Endodermal cell (in vitro differentiated cells): Measurements from ENCODE around the gene MTG1. TPM values are rescaled to one million over a fixed set of nuclear protein-coding genes. Genes with fewer than 3 reads are reported as not detected.

Source experiments
- DNase-seq: peaks from one replicate; pipeline ENCODE4 v3.0.0-alpha.2; 2017
- H3K27ac ChIP-seq: 2 replicates; pipeline ENCODE4 v1.5.1; 2013; ENCODE audit warnings: mild to moderate bottlenecking, low read depth, low read length, moderate library complexity
- H3K27me3 ChIP-seq: 2 replicates; pipeline ENCODE4 v1.6.1; 2013; ENCODE audit warnings: mild to moderate bottlenecking, low read length, moderate library complexity; ENCODE audit not compliant: insufficient read depth, control insufficient read depth, poor library complexity, severe bottlenecking
- H3K36me3 ChIP-seq: 2 replicates; pipeline ENCODE4 v1.7.0; 2013; ENCODE audit warnings: mild to moderate bottlenecking, low read length, moderate library complexity; ENCODE audit not compliant: control insufficient read depth, insufficient read depth
- H3K4me1 ChIP-seq: one replicate; pipeline ENCODE4 v1.7.0; 2013; ENCODE audit warnings: low read length; ENCODE audit not compliant: control insufficient read depth, insufficient read depth
- H3K4me3 ChIP-seq: 2 replicates; pipeline ENCODE4 v1.5.1; 2013; ENCODE audit warnings: mild to moderate bottlenecking, low read length, moderate library complexity
- H3K9ac ChIP-seq: 2 replicates; pipeline ENCODE4 v1.6.1; 2013; ENCODE audit warnings: mild to moderate bottlenecking, low read length, moderate library complexity; ENCODE audit not compliant: poor library complexity, severe bottlenecking; ENCODE audit errors: extremely low read depth
- H3K9me3 ChIP-seq: 2 replicates; pipeline ENCODE4 v1.6.1; 2013; ENCODE audit warnings: mild to moderate bottlenecking, low read length, moderate library complexity; ENCODE audit not compliant: control insufficient read depth
- H3K27ac Mint-ChIP-seq: 2 replicates; pipeline ENCODE4 v1.8.0; 2020; ENCODE audit warnings: mixed read lengths
- H3K27me3 Mint-ChIP-seq: 2 replicates; pipeline ENCODE4 v1.8.0; 2021; ENCODE audit warnings: mild to moderate bottlenecking, mixed read lengths; ENCODE audit not compliant: insufficient read depth
- H3K36me3 Mint-ChIP-seq: 2 replicates; pipeline ENCODE4 v1.8.0; 2020; ENCODE audit warnings: low read depth, mixed read lengths
- H3K4me1 Mint-ChIP-seq: 2 replicates; pipeline ENCODE4 v1.8.0; 2020; ENCODE audit warnings: mixed read lengths
- H3K4me3 Mint-ChIP-seq: 2 replicates; pipeline ENCODE4 v1.8.0; 2020; ENCODE audit warnings: mild to moderate bottlenecking, moderate library complexity, mixed read lengths
- H3K9me3 Mint-ChIP-seq: 2 replicates; pipeline ENCODE4 v1.8.0; 2020; ENCODE audit warnings: mild to moderate bottlenecking, mixed read lengths
- WGBS, 2 experiments: methylation state at CpG; one replicate each; pipeline versions ENCODE4 v1.1.5 to v1.1.7; 2013; ENCODE audit warnings: missing lambda C conversion rate in 2 of 2, mixed read lengths in 1 of 2; ENCODE audit not compliant: insufficient coverage in 1 of 2, insufficient read length in 1 of 2; 5-methylcytosine and 5-hydroxymethylcytosine counted together
- total RNA-seq, 2 donors: library from RNA; stranded (reverse); fragmentation: NEBNext Ultra II Directional in 1 of 2; extraction: Animal tissue kit (Norgen Biotek cat#: 25700) in 1 of 2; gene quantifications; 2 replicates in 1 of 2; 3 replicates in 1 of 2; pipeline ENCODE4 v1.2.1, GENCODE V29; 2021
- TF ChIP-seq, protein P1 (sequence below): fragments of 200-600 bp; sonication (generic); conservative IDR thresholded peaks from 2 replicates; pipeline ENCODE4 v1.5.0; 2021; ENCODE audit warnings: antibody characterized with exemption, mild to moderate bottlenecking

Gene MTG1
- total RNA-seq, 2 donors from 2014 or later = 71.3 to 86.0 TPM

DNA sequence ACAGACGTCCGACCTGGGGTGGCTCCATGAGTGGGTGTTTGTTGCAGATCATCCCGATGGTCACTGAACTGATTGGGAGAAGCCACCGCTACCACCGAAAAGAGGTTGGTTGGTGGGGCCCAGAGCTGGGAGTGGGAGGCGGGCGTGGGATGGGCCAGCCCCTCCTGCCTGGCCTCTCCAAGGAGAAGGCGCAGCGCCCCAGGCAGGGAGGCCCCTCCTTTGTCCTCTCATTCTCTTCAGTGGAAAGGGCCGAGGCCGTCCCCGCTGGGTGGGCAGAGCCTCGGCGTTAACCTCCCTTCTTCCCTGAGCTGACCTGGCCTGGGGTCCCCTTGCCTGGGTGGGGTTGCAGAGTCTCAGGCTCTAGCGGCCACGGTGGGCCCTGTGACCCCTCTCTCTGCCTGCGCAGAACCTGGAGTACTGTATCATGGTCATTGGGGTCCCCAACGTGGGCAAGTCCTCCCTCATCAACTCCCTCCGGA is 5.2 kb downstream of the MTG1 start:
- H3K4me3 ChIP-seq = no peak overlapping the region
- H3K27ac Mint-ChIP-seq = no peak overlapping the region
- no peaks in the 10 kb centered on the region for H3K27me3 Mint-ChIP-seq
- no peak for DNase-seq
- peaks cover 67% of the 10 kb centered on the region for H3K36me3 Mint-ChIP-seq
- no peak overlapping the region for H3K4me3 Mint-ChIP-seq
- H3K27ac ChIP-seq = no peak overlapping the region
- peaks cover 73% of the 10 kb centered on the region for H3K36me3 ChIP-seq
- TF ChIP-seq, protein P1, sequence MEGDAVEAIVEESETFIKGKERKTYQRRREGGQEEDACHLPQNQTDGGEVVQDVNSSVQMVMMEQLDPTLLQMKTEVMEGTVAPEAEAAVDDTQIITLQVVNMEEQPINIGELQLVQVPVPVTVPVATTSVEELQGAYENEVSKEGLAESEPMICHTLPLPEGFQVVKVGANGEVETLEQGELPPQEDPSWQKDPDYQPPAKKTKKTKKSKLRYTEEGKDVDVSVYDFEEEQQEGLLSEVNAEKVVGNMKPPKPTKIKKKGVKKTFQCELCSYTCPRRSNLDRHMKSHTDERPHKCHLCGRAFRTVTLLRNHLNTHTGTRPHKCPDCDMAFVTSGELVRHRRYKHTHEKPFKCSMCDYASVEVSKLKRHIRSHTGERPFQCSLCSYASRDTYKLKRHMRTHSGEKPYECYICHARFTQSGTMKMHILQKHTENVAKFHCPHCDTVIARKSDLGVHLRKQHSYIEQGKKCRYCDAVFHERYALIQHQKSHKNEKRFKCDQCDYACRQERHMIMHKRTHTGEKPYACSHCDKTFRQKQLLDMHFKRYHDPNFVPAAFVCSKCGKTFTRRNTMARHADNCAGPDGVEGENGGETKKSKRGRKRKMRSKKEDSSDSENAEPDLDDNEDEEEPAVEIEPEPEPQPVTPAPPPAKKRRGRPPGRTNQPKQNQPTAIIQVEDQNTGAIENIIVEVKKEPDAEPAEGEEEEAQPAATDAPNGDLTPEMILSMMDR = no peak
- whole genome bisulfite sequencing, 2 experiments = 95 to 97% methylated on average over 4 to 19 of the region's 19 CpGs
- no peaks in the 10 kb centered on the region for H3K9me3 ChIP-seq
- no peaks in the 10 kb centered on the region for H3K4me1 ChIP-seq
- no peaks in the 10 kb centered on the region for H3K27me3 ChIP-seq
- H3K4me1 Mint-ChIP-seq = peaks cover 3% of the 10 kb centered on the region
- no peak overlapping the region for H3K9ac ChIP-seq
- H3K9me3 Mint-ChIP-seq = no peaks in the 10 kb centered on the region

DNA sequence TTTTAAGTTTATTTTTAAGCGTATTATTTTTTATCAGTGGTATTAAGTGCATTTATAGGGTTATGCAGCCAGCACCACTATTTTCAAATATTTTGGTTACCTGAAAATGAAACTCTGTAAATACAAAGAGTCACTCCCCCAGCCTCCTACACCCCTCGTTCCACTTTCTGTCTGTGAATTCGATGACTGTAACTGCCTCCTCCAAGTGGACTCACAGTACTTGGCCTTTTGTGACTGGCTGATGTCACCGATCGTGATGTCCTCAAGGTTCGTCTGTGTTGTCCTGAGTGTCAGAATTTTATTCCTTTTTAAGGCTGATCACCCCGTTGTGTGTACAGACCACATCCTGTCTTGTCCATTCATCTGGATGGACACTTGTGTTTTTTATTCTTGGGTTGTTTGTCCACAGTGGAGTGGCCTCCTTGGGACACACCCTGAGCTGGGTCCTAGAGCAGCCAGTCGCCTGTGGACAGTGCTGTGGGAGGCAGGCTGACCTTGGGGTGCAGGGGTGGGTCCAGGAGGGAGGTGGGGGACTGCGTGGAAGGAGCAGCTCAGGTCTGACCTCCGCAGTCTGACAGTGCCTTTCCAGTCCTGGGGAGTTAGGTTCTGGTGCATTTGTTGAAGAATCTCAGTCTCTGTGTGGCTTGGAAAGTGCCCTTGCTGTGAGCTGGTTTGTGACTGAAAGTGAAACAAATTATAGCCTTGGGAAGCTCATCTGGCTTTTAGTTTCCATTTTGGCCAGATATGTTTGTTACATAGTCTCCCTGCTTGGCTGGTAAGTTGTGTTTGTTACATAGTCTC is 6.9 kb downstream of the MTG1 start:
- WGBS, 2 experiments = 93 to 97% methylated on average over 9 to 10 of the region's 10 CpGs
- no peaks in the 10 kb centered on the region for H3K9me3 Mint-ChIP-seq
- TF ChIP-seq, protein P1 = no peak
- H3K9me3 ChIP-seq = no peaks in the 10 kb centered on the region
- no peak overlapping the region for H3K4me3 Mint-ChIP-seq
- H3K4me1 Mint-ChIP-seq = no peaks in the 10 kb centered on the region
- H3K4me1 ChIP-seq = no peaks in the 10 kb centered on the region
- peaks cover 80% of the 10 kb centered on the region for H3K36me3 Mint-ChIP-seq
- H3K27ac Mint-ChIP-seq = peak overlapping the region; percentile 9
- DNase-seq = no peak
- H3K27me3 Mint-ChIP-seq = no peaks in the 10 kb centered on the region
- peaks cover 85% of the 10 kb centered on the region for H3K36me3 ChIP-seq
- no peaks in the 10 kb centered on the region for H3K27me3 ChIP-seq
- no peak overlapping the region for H3K27ac ChIP-seq
- H3K4me3 ChIP-seq = no peak overlapping the region
- H3K9ac ChIP-seq = no peak overlapping the region

DNA sequence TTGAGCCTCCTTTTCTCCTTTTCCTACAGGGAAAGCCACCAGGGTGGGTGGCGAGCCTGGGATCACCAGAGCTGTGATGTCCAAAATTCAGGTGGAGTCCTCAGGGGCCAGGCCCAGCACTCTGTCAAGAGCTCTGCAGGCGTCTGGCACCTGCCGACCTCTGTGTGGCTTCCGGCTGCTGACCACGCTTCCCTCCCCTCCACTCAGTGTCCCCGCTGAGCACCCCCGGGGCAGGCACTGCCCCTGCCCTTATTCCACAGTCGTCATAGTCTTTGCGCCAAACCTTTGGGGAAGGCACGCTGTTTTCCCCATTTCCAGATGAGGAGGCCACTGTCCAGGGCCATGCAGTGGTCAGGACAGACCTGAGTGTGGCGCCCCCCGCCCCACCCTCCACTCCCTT is 7.5 kb downstream of the MTG1 start:
- Mint-ChIP-seq H3K27ac (peak overlapping the region; percentile 9), H3K4me1 (no peaks in the 10 kb centered on the region), H3K27me3 (no peaks in the 10 kb centered on the region), H3K36me3 (peaks cover 82% of the 10 kb centered on the region), H3K9me3 (no peaks in the 10 kb centered on the region), H3K4me3 (no peak overlapping the region)
- H3K27me3 ChIP-seq = no peaks in the 10 kb centered on the region
- no peaks in the 10 kb centered on the region for H3K4me1 ChIP-seq
- TF ChIP-seq, protein P1 = no peak
- H3K36me3 ChIP-seq = peaks cover 83% of the 10 kb centered on the region
- DNase-seq = no peak
- H3K27ac ChIP-seq = no peak overlapping the region
- no peaks in the 10 kb centered on the region for H3K9me3 ChIP-seq
- no peak overlapping the region for H3K9ac ChIP-seq
- 95 to 100% methylated on average over 5 to 12 of the region's 12 CpGs for WGBS, 2 experiments
- no peak overlapping the region for H3K4me3 ChIP-seq
